ENCODE data around the gene HIF3A.
"Not testable (repeated sequence)": the region's sequence is repeated elsewhere in the genome, so short reads cannot be mapped to it uniquely, and the experiment has no call there.

The HIF3A gene

GRCh38 chr19:46365561-46365960, 68.7 kb downstream of the HIF3A start:
- no peak for DNase-seq

GRCh38 chr19:46366620-46367292, 69.9 kb downstream of the HIF3A start:
- DNase-seq, result no peak

DNA sequence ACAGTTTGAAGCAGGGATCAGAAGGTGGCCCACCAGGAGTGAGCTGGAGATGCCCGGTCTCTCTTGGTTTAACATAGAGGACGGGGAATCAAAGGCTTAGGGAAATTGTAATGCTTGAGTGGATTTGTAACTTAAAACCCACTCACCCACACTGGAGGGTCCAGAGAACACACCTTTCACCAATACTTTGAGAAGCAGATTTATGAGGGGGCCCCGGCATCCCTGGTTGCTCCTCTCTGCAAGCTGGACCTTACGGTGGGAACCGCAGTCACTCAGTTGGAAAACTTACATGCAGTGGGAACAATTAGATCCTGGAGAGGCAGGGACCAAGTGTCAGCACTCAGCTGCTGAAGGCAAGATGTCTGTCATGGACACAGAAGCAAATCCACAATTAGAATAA, 70.6 kb downstream of the HIF3A start:
- DNase-seq, result no peak

- no peak for DNase-seq
Measured at GRCh38 chr19:46368116-46368515, 71.3 kb downstream of the HIF3A start.

DNA sequence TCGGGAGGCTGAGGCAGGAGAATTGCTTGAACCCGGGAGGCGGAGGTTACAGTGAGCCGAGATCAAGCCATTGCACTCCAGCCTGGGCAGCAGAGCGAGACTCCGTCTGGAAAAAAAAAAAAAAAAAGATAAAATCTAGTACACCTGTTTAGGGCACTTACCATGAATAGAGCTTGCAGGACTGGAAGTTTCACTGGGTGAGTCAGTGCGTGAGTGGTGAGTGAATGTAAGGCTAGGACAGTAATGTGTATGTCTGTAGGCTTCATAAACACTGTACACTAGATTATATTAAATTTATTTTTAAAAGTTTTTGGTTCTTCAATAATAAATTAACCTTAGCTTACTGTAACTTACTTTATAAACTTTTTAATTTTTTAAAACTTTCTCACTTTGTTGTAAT, 73.0 kb downstream of the HIF3A start:
- no peak for DNase-seq

- DNase-seq, result no peak
Measured at GRCh38 chr19:46371371-46371901, 74.6 kb downstream of the HIF3A start.

DNA sequence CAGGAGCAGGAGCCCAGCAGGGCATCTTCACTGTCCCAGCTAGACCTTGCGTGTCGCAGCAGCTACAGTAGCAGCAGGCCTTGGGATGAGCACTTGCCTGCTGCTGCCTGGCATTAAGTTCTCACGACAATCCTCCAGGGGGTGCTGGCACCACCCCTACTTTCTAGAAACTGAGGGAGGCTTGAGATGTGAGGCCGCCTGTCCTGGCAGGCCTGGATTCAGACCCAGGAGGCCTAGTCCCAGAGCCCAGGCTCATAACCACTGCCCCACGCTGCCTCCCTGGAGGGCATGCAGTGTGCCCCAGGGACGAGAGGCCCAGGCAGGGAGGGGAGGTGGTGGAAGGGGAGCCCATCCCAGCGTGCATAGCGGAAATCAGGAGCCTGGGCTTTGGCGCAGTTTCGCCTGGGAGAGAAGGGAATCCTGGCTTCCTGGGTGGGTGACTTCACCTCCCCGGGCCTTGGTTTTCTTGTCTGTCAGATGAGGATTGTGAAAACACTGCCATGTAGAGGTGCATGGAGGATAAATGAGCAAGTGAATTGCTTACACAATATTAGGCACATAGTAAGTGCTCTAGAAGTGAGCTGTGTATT, 76.2 kb downstream of the HIF3A start:
- no peak for DNase-seq

DNA sequence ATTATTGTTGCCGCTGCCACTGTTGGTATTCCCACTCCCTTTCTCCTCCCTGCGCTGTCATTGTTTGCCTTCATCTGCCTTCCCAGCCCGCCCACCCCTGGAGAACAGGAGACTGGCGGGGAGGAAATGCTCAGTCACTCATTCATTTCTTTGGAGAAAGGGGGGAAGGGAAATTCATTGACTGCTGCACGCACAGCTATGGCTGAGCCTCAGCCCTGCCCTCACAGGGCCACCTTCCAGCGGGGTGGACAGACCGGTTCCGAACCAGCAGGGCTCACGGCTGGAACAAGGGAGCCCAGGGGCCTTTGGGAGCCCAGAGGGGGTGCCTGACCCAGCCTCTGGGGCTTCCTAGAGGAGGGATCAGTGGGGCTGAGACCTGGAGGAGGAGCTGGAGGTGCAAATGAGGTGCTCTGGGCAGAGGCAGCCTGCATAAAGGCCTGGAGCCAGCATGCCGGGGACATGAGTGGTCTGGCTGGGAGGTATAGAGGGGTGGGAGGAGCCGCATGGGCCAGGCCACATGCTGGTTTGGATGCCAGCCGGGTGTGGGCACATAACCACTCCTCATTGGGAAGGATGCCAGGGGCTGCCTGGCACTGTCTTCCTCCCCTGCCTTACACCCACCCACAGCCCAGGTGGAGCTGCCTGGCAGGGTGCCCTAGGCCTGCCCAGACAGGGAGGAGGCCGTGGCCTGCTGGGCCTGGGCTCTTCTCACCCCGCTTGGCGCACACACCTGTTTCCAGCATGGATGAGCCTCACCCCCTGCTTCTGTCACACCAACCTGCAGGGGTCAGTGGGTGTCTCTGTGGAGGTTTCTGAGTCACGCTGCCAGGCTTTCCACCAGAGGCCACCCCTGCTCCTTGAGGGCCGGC, 76.9 kb downstream of the HIF3A start:
- DNase-seq, result no peak

DNA sequence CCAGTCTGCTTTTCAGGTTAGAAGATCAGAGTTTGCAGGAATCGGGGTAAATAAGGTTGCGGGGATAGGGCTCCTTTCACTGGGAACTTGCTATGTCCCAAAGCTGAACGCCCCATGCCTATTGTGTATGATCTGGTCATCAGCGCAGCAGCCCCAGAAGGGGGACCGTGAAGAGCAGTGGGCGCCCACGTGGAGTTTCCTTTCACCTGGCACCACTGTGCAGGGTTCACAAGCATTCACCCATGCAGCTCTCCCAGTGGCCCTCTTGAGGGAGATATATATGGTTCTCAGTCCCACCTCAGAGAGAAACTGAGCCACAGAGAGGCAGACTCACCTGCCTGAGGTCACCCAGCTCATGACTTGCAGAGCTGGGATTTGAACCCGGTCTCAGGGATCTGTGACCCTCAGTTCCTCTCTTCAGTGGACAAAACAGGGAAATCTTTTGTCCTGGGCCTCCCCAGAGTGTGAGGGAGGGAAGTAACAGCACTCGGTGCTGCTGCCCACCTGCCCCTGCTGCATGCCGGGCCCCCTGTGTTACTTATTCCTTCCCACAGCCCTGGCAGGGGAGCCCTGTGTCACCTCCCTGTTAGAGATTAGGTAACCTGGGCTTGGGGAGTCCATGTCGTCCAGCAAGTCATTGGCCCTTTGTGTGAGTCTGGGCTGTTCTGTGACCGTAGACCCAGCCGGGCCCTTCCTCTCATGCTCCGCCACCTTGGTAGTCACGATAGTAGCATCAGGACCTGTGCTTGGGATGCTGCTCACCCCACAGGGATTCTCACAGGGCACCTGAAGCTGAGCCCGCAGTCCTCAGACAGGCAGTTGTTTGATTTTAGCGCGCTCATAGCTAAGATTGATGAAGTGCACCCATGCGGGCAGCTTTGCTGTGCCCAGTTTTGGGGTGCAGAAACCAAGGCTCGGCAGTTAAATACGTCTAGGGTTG, 78.0 kb downstream of the HIF3A start:
- no peak for DNase-seq

GRCh38 chr19:46375476-46376067, 78.7 kb downstream of the HIF3A start:
- DNase-seq, result not testable (repeated sequence)

GRCh38 chr19:46376241-46377153, 79.7 kb downstream of the HIF3A start:
- DNase-seq, result no peak

- no peak for DNase-seq
Measured at GRCh38 chr19:46378268-46378667, 81.4 kb downstream of the HIF3A start.

GRCh38 chr19:46380690-46381089, 83.8 kb downstream of the HIF3A start:
- no peak for DNase-seq

- DNase-seq, result no peak
Measured at GRCh38 chr19:46381346-46381745, 84.5 kb downstream of the HIF3A start.

DNA sequence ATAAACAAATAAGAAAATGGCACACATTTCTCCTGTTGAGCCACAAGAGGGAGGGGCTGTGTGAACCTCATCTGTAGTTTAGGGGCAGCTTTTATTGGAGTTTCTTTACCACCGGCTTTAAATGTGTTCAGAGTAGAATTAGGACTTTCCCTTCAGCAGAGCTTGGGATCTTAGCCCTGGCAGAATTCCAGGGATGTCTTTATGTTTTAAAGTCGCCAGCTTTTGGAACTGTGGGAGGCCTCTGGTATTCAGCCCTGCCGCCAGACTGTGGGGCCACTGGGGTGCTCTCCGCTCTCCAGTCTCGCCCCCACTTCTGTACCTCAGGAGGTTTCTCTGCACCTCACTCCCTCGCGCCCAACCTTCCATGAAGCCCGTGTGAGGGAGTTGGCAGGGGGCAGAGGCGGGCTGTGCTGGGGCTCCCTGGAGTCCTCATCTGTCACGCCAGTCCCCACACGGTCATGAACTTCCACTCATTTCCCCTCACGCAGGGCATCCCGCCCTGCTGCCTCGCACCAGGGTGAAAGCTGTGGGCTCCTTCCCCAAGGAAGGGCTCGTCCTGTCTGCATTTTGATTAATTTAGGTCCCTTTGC, 85.0 kb downstream of the HIF3A start:
- DNase-seq, result no peak

- no peak for DNase-seq
Measured at GRCh38 chr19:46383171-46383815, 86.5 kb downstream of the HIF3A start.

GRCh38 chr19:46383846-46384245, 87.0 kb downstream of the HIF3A start:
- DNase-seq, result no peak

GRCh38 chr19:46384396-46384795, 87.6 kb downstream of the HIF3A start:
- DNase-seq, result no peak

GRCh38 chr19:46385636-46386035, 88.8 kb downstream of the HIF3A start:
- DNase-seq, result no peak

- DNase-seq, result no peak
Measured at GRCh38 chr19:46386151-46386550, 89.3 kb downstream of the HIF3A start.

Data from CD4-positive, alpha-beta T cell treated with Interleukin-1 beta for 1 hour (primary cell).